Neural crest cell (in vitro differentiated cells): ENCODE data around the gene METTL25B. TPM values are rescaled to one million over a fixed set of nuclear protein-coding genes. Genes with fewer than 3 reads are reported as not detected.
"Not testable (repeated sequence)": the region's sequence is repeated elsewhere in the genome, so short reads cannot be mapped to it uniquely, and the experiment has no call there.

Source experiments
- DNase-seq: peaks from one replicate; pipeline ENCODE4 v3.0.0; 2021; ENCODE audit warnings: low read depth, mixed read lengths, low spot score
- H3K27ac Mint-ChIP-seq: one replicate; pipeline ENCODE4 v1.8.0; 2021; ENCODE audit warnings: mild to moderate bottlenecking, mixed read lengths; ENCODE audit not compliant: unreplicated experiment
- H3K27me3 Mint-ChIP-seq: 2 replicates; pipeline ENCODE4 v1.8.0; 2021; ENCODE audit warnings: low read depth, mild to moderate bottlenecking, mixed read lengths
- H3K36me3 Mint-ChIP-seq: 2 replicates; pipeline ENCODE4 v1.8.0; 2021; ENCODE audit warnings: low read depth, mild to moderate bottlenecking, mixed read lengths
- H3K4me1 Mint-ChIP-seq: 2 replicates; pipeline ENCODE4 v1.8.0; 2021; ENCODE audit warnings: mixed read lengths
- H3K4me3 Mint-ChIP-seq: one replicate; pipeline ENCODE4 v1.8.0; 2021; ENCODE audit warnings: mild to moderate bottlenecking, mixed read lengths
- H3K9me3 Mint-ChIP-seq: 2 replicates; pipeline ENCODE4 v1.8.0; 2021; ENCODE audit warnings: mixed read lengths
- total RNA-seq: library from RNA; stranded (reverse); gene quantifications from 2 replicates; pipeline ENCODE4 v1.2.1, GENCODE V29; 2021
- TF ChIP-seq, protein P1 (sequence below): fragments of 200-600 bp; sonication (generic); conservative IDR thresholded peaks from 2 replicates; pipeline ENCODE4 v1.5.0; 2021; ENCODE audit warnings: antibody characterized with exemption, mild to moderate bottlenecking

Gene METTL25B
- total RNA-seq, 1 donor from 2014 or later, result 33.0 TPM

DNA sequence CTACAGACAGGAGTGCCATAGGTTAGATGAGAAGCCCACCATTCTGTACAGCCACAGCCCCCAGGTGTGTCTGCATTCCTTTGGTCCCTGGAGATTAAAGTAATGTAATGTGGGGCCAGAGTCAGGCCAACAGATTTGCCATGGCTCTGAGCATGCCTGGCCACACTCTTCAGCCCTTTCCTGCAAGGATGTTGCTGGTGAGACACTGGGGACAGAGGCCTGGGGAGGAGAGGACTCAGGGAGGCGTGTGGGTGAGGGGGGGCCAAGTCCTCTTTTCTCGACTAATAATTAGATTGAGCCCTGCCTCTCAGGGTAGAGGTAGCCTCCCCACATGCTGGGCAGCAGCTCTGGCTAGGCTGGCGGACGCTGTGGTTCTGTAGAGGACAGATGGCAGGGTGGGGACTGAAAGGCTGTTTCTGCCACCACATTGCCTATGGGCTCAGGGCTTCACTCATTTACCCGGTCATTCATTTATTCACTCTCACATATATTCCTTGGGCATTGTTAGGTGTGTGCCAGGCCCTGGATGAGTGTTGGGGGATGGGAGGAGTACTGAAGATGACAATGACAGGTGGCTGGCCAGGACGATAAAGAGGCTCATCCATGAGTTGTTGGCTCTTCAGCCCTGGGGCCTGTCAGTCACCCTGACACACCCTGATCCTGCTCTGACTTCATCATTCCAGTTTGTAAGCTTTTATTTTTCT lies 32.0 kb downstream of the METTL25B start:
- TF ChIP-seq, protein P1, sequence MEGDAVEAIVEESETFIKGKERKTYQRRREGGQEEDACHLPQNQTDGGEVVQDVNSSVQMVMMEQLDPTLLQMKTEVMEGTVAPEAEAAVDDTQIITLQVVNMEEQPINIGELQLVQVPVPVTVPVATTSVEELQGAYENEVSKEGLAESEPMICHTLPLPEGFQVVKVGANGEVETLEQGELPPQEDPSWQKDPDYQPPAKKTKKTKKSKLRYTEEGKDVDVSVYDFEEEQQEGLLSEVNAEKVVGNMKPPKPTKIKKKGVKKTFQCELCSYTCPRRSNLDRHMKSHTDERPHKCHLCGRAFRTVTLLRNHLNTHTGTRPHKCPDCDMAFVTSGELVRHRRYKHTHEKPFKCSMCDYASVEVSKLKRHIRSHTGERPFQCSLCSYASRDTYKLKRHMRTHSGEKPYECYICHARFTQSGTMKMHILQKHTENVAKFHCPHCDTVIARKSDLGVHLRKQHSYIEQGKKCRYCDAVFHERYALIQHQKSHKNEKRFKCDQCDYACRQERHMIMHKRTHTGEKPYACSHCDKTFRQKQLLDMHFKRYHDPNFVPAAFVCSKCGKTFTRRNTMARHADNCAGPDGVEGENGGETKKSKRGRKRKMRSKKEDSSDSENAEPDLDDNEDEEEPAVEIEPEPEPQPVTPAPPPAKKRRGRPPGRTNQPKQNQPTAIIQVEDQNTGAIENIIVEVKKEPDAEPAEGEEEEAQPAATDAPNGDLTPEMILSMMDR, result no peak
- H3K36me3 Mint-ChIP-seq, result no peaks in the 10 kb centered on the region
- H3K27ac Mint-ChIP-seq, result no peak overlapping the region
- H3K27me3 Mint-ChIP-seq, result no peaks in the 10 kb centered on the region
- no peaks in the 10 kb centered on the region for H3K9me3 Mint-ChIP-seq
- peak overlapping the region; percentile 27 for H3K4me3 Mint-ChIP-seq
- H3K4me1 Mint-ChIP-seq, result no peaks in the 10 kb centered on the region
- no peak for DNase-seq

GRCh38 chr1:156760796-156761104 lies 32.5 kb downstream of the METTL25B start:
- TF ChIP-seq, protein P1, result no peak
- no peak overlapping the region for H3K4me3 Mint-ChIP-seq

DNA sequence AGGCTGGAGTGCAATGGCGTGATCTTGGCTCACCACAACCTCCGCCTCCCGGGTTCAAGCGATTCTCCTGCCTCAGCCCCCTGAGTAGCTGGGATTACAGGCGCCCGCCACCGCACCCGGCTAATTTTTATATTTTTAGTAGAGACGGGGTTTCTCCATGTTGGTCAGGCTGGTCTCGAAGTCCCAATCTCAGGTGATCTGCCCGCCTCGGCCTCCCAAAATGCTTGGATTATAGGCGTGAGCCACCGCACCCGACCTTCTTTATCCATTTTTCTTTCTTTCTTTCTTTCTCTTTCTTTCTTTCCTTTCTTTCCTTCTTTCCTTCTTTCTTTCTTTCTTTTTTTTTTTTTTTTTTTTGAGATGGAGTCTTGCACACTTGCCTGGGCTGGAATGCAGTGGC lies 36.9 kb downstream of the METTL25B start:
- not testable (repeated sequence) for H3K9me3 Mint-ChIP-seq, H3K4me3 Mint-ChIP-seq, H3K27ac Mint-ChIP-seq, H3K36me3 Mint-ChIP-seq, H3K27me3 Mint-ChIP-seq, DNase-seq
- H3K4me1 Mint-ChIP-seq, result peaks cover 23% of the 10 kb centered on the region

More at GRCh38 chr1:156760796-156761104, 32.5 kb downstream of the METTL25B start:
- DNase-seq, result no peak
- no peaks in the 10 kb centered on the region for H3K36me3 Mint-ChIP-seq
- no peaks in the 10 kb centered on the region for H3K4me1 Mint-ChIP-seq
- no peaks in the 10 kb centered on the region for H3K9me3 Mint-ChIP-seq
- no peak overlapping the region for H3K27ac Mint-ChIP-seq
- H3K27me3 Mint-ChIP-seq, result no peaks in the 10 kb centered on the region

GRCh38 chr1:156765666-156766065 lies 37.4 kb downstream of the METTL25B start:
- no peaks in the 10 kb centered on the region for H3K27me3 Mint-ChIP-seq
- peaks cover 25% of the 10 kb centered on the region for H3K4me1 Mint-ChIP-seq
- H3K4me3 Mint-ChIP-seq, result no peak overlapping the region
- TF ChIP-seq, protein P1, result no peak
- H3K9me3 Mint-ChIP-seq, result no peaks in the 10 kb centered on the region
- no peak for DNase-seq
- H3K36me3 Mint-ChIP-seq, result no peaks in the 10 kb centered on the region
- H3K27ac Mint-ChIP-seq, result no peak overlapping the region

DNA sequence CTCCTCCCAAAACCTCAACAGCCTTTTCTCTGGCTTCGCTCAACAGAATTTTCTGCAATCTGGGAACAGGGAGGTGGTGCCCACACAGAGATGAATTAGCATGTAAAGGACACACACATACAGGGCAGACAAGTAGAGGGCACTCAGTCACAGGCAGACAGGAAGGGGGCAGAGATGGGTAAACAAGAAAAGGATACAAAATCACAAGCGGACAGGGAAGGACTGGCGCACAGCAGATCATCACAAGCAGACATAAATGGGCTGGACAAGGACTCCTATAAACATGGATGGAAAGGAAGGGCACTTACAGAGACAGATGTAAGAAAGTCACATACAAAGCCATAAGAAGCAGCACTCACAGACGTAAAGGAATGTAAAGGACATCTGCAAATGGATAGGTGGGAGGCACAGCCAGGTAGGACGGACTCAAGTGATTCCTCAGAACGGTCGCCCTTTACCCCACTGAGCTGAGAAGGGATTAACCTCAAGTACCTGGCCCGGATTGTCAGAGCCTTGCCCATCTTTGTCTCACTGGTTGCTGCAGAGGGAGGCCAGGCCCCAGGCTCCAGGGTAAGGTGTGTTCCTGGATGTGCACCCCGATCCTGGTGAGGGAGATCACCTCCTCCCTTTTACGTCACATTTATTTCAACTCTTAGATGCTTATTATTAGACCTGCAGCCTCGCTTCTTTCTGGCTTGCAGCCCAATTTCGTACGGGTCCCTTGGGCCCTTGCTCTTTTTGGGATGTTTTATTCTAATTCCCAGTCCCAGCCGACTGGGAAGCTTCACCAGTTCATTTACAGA lies 38.2 kb downstream of the METTL25B start:
- Mint-ChIP-seq H3K27ac (peak overlapping the region; percentile 59), H3K4me3 (no peak overlapping the region), H3K27me3 (no peaks in the 10 kb centered on the region), H3K9me3 (no peaks in the 10 kb centered on the region), H3K36me3 (peaks cover 3% of the 10 kb centered on the region), H3K4me1 (peaks cover 33% of the 10 kb centered on the region)
- no peak for DNase-seq
- TF ChIP-seq, protein P1, result no peak
